Ureter (tissue), 1 donor: ENCODE measurements around the gene CTAGE1. TPM values are rescaled to one million over a fixed set of nuclear protein-coding genes. Genes with fewer than 3 reads are reported as not detected.
"Not testable (repeated sequence)": the region's sequence is repeated elsewhere in the genome, so short reads cannot be mapped to it uniquely, and the experiment has no call there.

Experiments used
- DNase-seq: peaks from one replicate; pipeline ENCODE4 v3.0.0-alpha.2; 2020; ENCODE audit warnings: low spot score
- total RNA-seq: library from RNA; stranded (reverse); gene quantifications from one replicate; pipeline ENCODE4 v1.2.4, GENCODE V29; 2023
- donor health status: DM: yes; HTN: yes; CAD: no.

The CTAGE1 gene
- total RNA-seq, 1 donor from 2014 or later: not detected

DNA sequence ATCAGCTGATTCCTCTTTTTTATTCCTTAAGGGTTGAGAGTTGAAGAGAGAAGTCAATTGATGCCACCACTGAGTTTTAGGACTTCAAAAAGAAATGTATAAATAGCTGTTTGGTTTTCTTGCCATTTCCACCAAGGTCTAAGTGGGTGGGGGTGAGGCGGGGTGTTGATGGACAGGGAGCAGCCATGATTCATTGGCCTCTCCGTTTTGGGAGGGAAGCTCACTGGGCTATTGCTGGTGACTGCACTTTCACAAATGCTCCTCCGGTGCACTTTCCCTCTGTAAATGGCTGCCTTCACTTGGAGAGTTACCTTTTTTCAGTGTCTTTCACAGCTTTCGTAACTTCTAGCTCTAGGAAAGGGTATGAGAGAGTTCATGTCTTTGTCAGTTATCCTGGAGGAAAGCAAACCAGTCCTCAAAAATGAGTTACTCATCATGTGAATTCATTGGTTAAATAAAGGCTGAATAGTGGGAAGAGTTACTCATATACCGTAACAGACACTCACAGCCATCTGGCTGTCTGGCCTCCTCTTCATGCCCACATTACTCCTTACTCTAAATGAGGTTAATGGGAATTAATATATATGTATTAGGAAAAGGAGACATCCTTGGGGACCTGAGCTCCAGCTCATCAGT, 17.4 kb upstream of the CTAGE1 start:
- no peak for DNase-seq

DNA sequence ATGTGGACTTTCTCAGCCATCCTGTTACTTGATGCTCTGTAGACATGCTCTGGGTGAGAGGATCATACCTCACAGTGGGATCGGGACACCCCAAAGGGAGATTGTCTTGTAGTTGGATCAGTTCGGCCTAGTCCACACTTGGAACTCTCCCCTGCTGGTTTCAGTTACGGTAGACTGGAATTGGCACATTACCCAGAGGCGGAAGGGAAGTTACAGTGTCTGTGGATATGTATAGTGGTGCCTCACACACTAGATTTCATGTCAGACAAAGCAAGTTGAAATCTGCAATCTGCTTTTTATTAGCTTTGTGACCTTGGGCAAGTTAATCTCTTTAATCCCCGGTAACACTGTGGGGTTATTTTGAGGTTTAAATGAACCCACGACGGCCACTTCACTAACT, 16.2 kb upstream of the CTAGE1 start:
- DNase-seq: no peak

DNA sequence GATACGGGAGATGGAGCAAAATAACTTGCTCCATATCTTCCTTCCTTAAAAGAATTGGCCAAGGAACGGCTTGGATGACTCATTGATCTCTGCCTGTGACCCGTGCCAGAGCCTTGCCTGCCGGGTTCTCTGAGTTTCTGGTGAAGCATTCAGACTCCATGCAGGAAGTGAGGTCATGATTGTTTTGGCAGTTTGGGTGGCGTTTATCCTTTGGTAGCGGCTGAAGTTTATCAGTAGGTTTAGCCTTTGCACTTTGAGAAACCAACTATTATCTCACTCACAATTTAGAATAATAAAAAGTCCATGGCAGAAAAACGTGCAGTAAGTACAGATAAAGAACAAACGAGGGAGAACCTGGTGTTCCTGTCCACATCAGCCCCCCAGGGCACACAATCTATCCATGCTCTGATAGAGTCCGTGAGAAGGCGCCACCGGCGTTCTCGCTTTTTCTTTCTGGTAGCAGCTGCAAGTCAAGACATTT, 15.0 kb upstream of the CTAGE1 start:
- peak; percentile 72 for DNase-seq

- no peak for DNase-seq
Measured at GRCh38 chr18:22429564-22429963, 11.8 kb upstream of the CTAGE1 start.

DNA sequence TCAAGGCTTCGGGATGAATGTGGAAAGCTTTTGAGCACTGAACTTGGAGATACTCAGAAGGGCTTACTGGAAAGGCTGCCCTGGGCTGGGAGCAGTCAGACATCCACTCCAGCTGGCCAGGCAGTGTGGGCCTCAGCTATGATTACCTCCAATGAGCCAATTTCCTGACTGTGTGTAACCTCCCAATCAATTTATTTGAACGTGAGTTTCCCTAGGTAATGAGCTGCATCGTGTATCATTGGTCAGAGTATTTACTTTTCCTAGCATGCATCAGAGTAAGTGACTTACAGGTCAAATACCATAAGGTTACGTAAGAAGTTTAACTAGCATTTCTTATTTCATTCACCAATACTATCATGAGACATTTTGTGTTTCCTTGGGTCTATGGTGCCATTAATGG, 11.0 kb upstream of the CTAGE1 start:
- DNase-seq: no peak

DNA sequence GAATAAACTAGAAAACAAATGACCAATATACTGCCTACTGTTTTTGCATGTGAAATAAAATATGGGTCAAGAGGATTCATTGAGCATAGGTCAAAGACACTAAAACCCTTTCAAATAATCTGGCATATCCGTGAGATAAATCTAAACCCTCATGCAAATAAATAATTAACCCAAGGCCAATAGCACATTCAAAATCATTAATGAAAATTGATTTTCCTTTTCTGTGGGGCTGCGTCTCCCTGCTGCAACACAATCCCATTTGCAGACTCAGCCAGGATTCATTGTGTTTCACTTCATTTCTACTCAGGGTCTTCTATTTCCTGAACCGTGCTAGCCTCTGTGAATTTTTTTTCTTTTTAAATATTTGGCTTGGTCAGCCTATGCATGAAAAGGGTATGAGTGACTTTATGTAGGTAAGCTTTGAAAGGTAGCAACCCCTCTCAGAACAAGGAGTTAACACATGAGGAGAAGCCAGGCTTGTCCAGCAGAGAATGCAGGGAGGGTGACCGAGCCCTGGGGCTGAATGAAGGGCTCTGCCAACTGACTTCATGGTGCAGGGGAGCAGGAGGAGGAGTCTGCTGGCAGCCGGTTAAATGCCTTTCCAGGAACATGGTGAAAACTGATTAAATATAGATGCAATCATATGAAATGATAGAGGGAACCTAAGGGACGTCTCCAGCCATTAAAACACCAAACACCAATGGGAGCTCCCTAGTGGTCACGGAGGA, 10.3 kb upstream of the CTAGE1 start:
- DNase-seq: no peak

- DNase-seq: no peak
Measured at GRCh38 chr18:22424565-22424963, 6.8 kb upstream of the CTAGE1 start.

DNA sequence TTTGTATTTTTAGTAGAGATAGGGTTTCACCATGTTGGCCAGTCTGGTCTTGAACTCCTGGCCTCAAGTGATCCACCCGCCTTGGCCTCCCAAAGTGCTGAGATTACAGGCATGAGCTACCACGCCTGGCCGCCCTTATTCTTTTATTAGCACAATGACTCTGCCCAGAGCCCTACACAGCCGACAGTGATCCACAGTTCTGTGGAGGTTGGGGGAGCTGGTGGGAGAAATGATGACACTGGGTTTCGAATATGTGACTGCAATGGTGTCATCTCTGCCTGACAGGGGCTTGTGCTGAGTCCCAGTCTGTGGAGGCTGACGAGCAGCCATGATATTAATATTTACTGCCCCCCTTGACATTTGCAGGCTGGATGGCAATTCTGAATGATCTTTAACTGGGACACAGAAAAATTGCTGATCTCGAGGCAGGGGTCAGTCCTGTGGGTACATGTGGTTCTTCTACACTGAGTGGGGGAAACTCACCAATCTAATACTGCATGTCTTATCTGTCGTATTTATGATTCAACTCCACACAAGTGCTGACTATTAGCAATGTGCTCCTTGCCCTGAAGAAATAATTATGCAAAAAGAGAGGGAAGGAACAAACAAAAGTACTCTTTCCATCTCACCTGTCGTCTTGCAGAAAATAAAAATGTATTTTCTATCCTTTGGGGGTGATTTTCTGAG, 6.3 kb upstream of the CTAGE1 start:
- no peak for DNase-seq

DNA sequence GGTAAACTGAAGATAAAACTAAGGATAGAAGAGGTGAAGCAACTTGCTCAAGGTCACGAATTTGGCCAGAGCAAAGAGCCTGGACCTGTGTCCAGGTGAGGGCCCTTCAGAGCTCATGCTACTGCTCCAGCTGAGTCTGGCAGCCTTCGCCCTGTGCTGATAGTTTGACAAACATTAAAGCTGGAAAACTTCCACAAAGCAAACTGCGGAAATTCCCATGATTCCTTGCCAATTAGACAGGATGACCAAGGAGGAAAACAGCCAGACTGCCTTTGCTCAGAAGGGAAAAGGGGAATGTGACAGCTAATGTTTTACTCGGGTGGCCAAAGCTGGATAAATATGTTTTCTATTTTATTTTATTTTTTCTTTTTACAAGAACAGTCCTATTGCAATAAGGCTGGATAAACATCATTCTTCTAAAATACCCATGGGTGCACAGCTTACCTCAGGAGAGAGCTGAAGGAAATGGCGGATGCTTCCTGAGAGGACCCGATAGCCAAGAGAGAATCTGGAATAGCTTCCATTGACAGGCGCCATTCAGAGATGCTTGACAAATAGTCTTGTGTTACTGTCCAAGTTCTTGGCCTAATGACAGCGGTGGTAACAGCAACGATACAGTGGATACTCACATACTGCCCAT, 5.3 kb upstream of the CTAGE1 start:
- no peak for DNase-seq

GRCh38 chr18:22420652-22421051, 2.9 kb upstream of the CTAGE1 start:
- DNase-seq: no peak

DNA sequence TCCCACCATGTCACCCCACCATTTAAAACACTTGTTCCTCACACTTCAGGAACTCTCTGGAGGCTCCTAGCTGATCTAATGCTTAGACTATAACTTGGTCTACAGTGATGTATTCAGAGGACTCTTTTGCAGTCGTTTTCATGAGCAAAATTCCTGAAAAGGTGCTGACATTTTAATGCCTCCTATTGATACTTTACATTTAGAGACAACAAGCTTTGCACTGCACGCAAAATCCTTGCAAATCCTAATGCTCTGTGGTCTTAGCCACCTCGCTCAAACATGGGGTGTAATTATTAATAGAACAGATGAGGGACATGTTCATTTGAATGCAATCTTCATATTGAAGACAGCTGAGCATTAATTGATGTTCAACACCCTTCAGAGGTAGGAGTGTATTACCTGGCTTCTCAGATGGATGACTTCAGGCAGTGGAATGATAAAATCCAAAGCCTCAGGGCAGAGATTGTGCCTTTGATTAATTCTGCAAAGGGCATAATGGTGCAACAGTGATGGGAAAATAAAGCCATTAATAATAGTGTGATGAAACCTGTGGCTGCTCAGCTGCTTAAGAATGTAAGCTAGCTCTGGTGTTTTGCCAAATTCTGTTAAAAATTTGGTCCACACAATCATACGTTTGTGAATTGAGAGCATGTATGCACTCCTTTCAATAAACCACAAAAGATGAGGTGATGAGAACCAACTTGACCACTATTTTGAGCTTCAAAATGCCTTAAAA, 5.4 kb downstream of the CTAGE1 start:
- DNase-seq: no peak

DNA sequence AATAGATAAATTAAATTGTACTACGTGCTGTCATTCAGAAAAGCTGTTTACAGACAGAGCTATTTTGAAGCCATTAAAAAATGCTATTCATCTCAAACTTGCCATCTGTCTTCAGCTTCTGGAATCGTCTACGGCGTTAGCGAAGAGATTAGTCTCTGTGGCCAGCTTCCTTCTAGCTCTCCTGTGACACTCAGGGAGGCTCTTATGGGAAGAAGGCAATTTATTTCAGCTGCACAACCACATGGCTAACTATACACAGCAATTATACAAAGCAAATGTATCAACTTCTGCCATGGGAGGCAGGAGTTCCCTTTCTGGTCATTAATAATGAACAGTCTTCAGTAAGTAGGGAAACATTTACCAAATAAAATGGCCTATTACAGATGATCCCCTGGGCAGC, 6.3 kb downstream of the CTAGE1 start:
- DNase-seq: no peak

DNA sequence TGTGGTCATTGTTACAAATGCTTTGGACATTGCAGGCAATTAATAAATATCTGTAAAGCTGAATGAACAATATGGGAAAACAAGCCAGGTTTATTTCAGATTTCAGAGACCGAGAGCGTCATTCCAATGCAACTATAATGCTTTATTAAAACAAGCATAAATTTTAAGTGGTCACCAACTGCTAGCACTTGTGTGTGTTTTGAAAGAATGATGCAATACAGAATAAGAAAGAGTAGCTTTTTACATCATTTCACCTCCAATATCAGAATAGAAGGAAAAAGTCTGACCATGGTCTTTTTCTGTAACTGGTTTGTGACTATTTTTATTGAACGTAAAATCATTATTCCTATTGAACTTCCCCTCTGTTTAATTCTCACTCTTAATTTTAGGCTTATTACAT, 7.6 kb downstream of the CTAGE1 start:
- DNase-seq: no peak

DNA sequence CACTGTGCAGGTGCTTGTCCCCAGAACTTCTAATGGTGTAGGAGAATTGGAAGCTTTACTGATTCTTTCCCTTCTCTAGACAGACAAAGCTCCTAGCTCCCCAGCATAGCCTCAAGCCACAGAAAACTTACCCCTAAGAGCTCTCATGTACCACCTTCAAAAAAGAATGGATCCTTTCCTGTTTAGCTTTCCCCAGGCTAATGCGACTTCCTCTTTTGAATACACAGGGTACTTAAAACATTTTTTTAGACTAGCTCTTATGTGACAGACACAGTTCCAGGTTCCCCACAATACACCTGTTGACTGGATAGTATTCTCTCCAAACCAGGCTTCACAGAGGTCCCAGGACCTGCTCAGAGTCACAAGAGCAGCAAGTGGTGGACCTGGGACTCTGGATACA, 8.3 kb downstream of the CTAGE1 start:
- DNase-seq: no peak

- DNase-seq: no peak
Measured at GRCh38 chr18:22408059-22408458, 9.7 kb downstream of the CTAGE1 start.

- DNase-seq: no peak
Measured at GRCh38 chr18:22405142-22405541, 12.6 kb downstream of the CTAGE1 start.

DNA sequence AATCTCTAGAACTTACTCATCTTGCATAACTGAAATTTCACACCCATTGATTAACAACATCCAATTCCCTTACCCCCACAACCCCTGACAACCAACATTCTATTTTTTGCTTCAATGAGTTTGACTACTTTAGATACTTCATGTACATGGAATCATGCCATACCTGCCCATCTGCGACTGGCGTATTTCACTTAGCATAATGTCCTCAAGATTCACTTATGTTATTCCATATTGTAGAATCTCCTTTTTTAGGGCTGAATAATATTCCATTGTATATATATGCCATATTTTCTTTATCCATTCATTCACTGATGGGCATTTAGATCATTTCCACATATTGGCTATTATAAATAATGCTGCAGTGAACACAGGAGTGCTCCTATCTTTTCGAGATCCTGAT, 13.8 kb downstream of the CTAGE1 start:
- DNase-seq: no peak

DNA sequence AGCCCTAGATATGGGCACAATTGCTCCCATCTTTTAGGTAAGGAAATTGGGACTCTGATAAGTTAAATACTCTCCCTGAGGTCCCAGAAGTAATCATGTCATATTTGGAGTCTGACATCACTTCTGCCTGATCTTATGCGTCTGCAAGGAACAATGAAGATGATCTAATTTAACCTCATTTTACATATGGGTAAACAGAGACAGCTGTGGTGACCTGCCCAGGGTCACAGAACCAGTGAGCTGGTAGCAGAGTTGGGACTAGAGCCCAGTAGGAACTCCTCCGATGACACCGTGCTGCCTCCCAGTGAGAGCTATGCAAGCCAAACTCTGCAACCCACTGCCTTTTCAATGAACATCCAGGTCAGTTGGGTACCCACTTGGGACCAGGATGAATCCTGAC, 17.8 kb downstream of the CTAGE1 start:
- DNase-seq: no peak

- DNase-seq: no peak
Measured at GRCh38 chr18:22398464-22398863, 19.3 kb downstream of the CTAGE1 start.

DNA sequence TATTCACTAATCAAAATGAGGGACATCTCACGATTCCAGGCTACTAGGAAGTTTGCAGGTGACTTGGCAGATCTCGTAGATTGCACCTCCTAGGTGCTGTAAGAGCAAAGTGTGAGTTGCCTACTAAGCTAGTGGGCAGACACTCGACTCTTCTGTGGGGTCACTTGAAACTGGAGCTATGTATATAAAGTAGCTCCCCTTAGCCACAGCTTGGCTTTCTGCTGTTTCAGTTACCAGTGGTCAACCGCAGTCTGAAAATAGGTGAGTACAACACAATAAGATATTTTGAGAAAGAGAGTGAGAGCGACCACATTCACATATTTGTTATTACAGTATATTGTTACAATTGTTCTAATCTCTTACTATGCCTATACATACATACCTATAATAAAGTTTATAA, 23.3 kb downstream of the CTAGE1 start:
- no peak for DNase-seq

- not testable (repeated sequence) for DNase-seq
Measured at GRCh38 chr18:22393164-22393563, 24.6 kb downstream of the CTAGE1 start.
